Endothelial cell of umbilical vein (primary cell): ENCODE data around the gene CES4A. TPM values are rescaled to one million over a fixed set of nuclear protein-coding genes. Genes with fewer than 3 reads are reported as not detected.

ENCODE experiments used
- BruUV-seq: library from RNA; stranded (reverse); fragments of 400-500 nt; replicated peaks from 2 replicates; lab custom pipeline; 2021; lab: Mats Ljungman, UMichigan
- CTCF ChIA-PET: fragments of 300-600, 350-600 bp; sonication (Branson Sonifier 250); formaldehyde crosslinking; loops from one replicate; lab custom pipeline; 2021; ENCODE audit warnings: antibody characterized with exemption, inconsistent platforms; lab: Charles Lee
- POLR2A ChIA-PET: fragments of 300-600, 350-600 bp; sonication (Branson Sonifier 250); formaldehyde crosslinking; loops from one replicate; lab custom pipeline; 2021; ENCODE audit warnings: antibody characterized with exemption, inconsistent platforms; lab: Charles Lee
- DNase-seq: peaks from one replicate; pipeline ENCODE4 v3.0.0-alpha.2; 2011; ENCODE audit warnings: low read depth, low spot score
- FAIRE-seq: peaks from 2 replicates; lab custom pipeline; 2011; peaks lifted over from hg19 to GRCh38; lab: Jason Lieb, UNC
- H2AFZ ChIP-seq: 2 replicates; pipeline ENCODE4 v1.6.0; 2012; ENCODE audit warnings: low read depth, low read length, control low read depth, inconsistent platforms
- H3K27ac ChIP-seq: 2 replicates; pipeline ENCODE4 v1.5.1; 2011; ENCODE audit warnings: low read depth, mild to moderate bottlenecking, control low read depth, low read length, moderate library complexity; ENCODE audit not compliant: insufficient read depth
- H3K27me3 ChIP-seq, 2 experiments: 2 replicates each; pipeline versions ENCODE4 v1.6.0 to v1.6.1; 2011; ENCODE audit warnings: low read length in 2 of 2, mixed read lengths in 1 of 2; ENCODE audit not compliant: control insufficient read depth in 2 of 2, insufficient read depth in 2 of 2
- H3K36me3 ChIP-seq, 2 experiments: 2 replicates in 1 of 2; 3 replicates in 1 of 2; pipeline ENCODE4 v1.5.1; 2011; ENCODE audit warnings: low read length in 2 of 2, mild to moderate bottlenecking in 1 of 2, moderate library complexity in 1 of 2; ENCODE audit not compliant: control insufficient read depth in 2 of 2, insufficient read depth in 2 of 2; ENCODE audit errors: extremely low read depth in 1 of 2
- H3K4me1 ChIP-seq: 3 replicates; pipeline ENCODE4 v1.5.1; 2011; ENCODE audit warnings: mild to moderate bottlenecking, low read length; ENCODE audit not compliant: control insufficient read depth, insufficient read depth; ENCODE audit errors: extremely low read depth
- H3K4me2 ChIP-seq: 2 replicates; pipeline ENCODE4 v1.6.1; 2011; ENCODE audit warnings: low read length, control low read depth, mixed read lengths; ENCODE audit not compliant: insufficient read depth
- H3K4me3 ChIP-seq, 3 experiments: fragments of 200-600 bp in 1 of 3; sonication (generic), shearing (Covaris generic) in 1 of 3; replicated peaks in 1 of 3; 2 replicates each; pipeline ENCODE4 v1.5.1; 2011 to 2016; ENCODE audit warnings: control low read depth in 3 of 3, low read length in 3 of 3, mild to moderate bottlenecking in 2 of 3, inconsistent platforms in 1 of 3, low read depth in 1 of 3, moderate library complexity in 1 of 3; ENCODE audit not compliant: insufficient read depth in 1 of 3
- H3K79me2 ChIP-seq: 2 replicates; pipeline ENCODE4 v1.6.0; 2012; ENCODE audit warnings: low read length, inconsistent platforms; ENCODE audit not compliant: control insufficient read depth, insufficient read depth
- H3K9ac ChIP-seq: replicated peaks from 2 replicates; pipeline ENCODE3; 2011; ENCODE audit warnings: low read length, control low read depth; ENCODE audit not compliant: insufficient read depth; ENCODE audit errors: extremely low read depth
- H3K9me1 ChIP-seq: replicated peaks from 3 replicates; pipeline ENCODE4 v1.6.0; 2011; ENCODE audit warnings: mild to moderate bottlenecking, low read length; ENCODE audit not compliant: control insufficient read depth, insufficient read depth; ENCODE audit errors: extremely low read depth
- H3K9me3 ChIP-seq: replicated peaks from 2 replicates; pipeline ENCODE4 v1.5.1; 2012; ENCODE audit warnings: low read length, inconsistent platforms; ENCODE audit not compliant: control insufficient read depth, insufficient read depth
- H4K20me1 ChIP-seq: replicated peaks from 2 replicates; pipeline ENCODE3; 2011; ENCODE audit warnings: mild to moderate bottlenecking, low read length; ENCODE audit not compliant: control insufficient read depth, insufficient read depth; ENCODE audit errors: extremely low read depth
- dilution Hi-C: fragments of 300-500 bp; cut with MboI; formaldehyde crosslinking; loops from one replicate; pipeline ENCODE4 v1.15.0; 2019; ENCODE audit warnings: low sequenced_read_pairs; ENCODE audit not compliant: extremely low pct_ligation_motif_present
- intact Hi-C: fragments of 100-400 bp; cut with micrococcal nuclease; formaldehyde crosslinking; loops from one replicate; pipeline ENCODE4 v1.10.0; 2022
- polyA plus RNA-seq, 4 experiments: library from polyadenylated mRNA; depleted of rRNA in 3 of 4; stranded (reverse) in 3 of 4; unstranded in 1 of 4; fragments of >200 nt; gene quantifications; 2 replicates each; pipeline versions ENCODE4 v1.2.1 to v1.2.3, GENCODE V29; 2011 to 2012; ENCODE audit warnings: missing spikeins in 1 of 4
- total RNA-seq: library from RNA; stranded (reverse); gene quantifications from 2 replicates; pipeline ENCODE4 v1.2.3, GENCODE V29; 2021
- TF ChIP-seq, protein P1 (sequence below), 2 donors: IDR thresholded peaks; 1 replicate in 1 of 2; 2 replicates in 1 of 2; pipeline ENCODE4 v1.5.1; 2011; ENCODE audit warnings: low read length in 2 of 2, mild to moderate bottlenecking in 2 of 2, moderate library complexity in 2 of 2, control low read depth in 1 of 2, inconsistent platforms in 1 of 2, low read depth in 1 of 2; ENCODE audit not compliant: insufficient read depth in 1 of 2; ENCODE audit errors: extremely low read depth in 1 of 2
- TF ChIP-seq, protein P2 (sequence below): IDR thresholded peaks from 2 replicates; pipeline ENCODE4 v1.6.1; 2011; ENCODE audit not compliant: insufficient read depth, insufficient read length

Gene CES4A
- total and polyA plus RNA-seq, 2 donors (not counting 3 experiments of a cell fraction or from before 2014, with no cell fraction given): 5.4 to 13.3 TPM

DNA sequence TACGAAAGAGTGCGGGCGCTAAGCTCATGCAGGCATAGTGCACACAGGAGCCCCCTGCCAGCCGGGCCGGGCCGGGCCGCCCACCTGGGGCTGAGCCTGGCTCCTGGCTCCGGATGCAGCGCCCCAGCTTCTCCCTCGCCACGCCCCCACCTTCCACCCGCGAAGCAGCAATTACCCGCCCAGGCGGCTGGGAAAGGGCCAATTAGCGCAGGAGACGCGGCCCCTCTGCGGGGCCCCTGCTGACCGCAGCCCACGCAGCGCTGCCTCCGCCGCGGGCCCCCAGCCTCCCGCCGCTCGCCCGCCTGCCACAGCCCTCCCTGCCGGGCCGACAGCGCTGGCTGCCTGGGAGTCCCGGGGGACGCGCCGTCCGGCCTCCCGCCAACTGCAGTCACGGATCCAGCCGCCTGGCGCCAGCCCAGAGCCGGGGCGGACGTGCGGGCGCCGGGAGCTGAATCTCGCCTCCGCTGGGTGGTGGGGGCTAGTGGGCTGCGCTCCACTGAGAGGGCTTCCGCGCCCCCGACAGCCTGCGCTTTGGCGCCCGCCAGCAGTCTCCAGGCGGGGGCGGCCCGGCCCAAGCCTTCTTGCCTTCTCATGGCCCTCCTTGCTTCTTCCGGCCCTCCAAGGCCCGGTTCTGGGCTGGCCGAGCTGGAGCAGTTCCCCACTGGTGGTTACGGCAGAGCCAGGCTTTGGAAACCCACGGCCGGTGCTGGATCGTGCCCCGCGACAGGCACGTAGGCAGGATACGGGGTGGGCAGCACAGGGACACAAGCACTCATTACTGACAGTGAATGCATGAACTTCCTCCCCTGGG lies 25.6 kb downstream of the CES4A start:
- dilution Hi-C loops: no loop called here
- TF ChIP-seq, protein P1, sequence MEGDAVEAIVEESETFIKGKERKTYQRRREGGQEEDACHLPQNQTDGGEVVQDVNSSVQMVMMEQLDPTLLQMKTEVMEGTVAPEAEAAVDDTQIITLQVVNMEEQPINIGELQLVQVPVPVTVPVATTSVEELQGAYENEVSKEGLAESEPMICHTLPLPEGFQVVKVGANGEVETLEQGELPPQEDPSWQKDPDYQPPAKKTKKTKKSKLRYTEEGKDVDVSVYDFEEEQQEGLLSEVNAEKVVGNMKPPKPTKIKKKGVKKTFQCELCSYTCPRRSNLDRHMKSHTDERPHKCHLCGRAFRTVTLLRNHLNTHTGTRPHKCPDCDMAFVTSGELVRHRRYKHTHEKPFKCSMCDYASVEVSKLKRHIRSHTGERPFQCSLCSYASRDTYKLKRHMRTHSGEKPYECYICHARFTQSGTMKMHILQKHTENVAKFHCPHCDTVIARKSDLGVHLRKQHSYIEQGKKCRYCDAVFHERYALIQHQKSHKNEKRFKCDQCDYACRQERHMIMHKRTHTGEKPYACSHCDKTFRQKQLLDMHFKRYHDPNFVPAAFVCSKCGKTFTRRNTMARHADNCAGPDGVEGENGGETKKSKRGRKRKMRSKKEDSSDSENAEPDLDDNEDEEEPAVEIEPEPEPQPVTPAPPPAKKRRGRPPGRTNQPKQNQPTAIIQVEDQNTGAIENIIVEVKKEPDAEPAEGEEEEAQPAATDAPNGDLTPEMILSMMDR (IDR thresholded peaks at IDR 0.05; ENCODE audit: extremely low read depth in 1 of 2, insufficient read depth in 1 of 2, low read depth in 1 of 2, low read length in 2 of 2): peak in 1 of 2 donors; percentile 25
- TF ChIP-seq, protein P2, sequence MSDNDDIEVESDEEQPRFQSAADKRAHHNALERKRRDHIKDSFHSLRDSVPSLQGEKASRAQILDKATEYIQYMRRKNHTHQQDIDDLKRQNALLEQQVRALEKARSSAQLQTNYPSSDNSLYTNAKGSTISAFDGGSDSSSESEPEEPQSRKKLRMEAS: no peak
- Histone ChIP-seq H3K9ac (peak overlapping the region; percentile 38), H3K4me2 (peak overlapping the region; percentile 37), H3K36me3 (no peaks in the 10 kb centered on the region), H3K9me3 (no peaks in the 10 kb centered on the region), H3K4me3 (peak overlapping the region; percentile 33 to 43 (median 38)), H3K4me1 (no peaks in the 10 kb centered on the region), H3K79me2 (no peaks in the 10 kb centered on the region), H3K27ac (no peak overlapping the region), H4K20me1 (no peaks in the 10 kb centered on the region), H2AFZ (peak overlapping the region; percentile 32), H3K9me1 (no peaks in the 10 kb centered on the region), H3K27me3 (no peaks in the 10 kb centered on the region)
- POLR2A ChIA-PET: interaction anchor here (0.6 kb wide), 1 partner anchor 13 kb away, joined by 3 read pairs; no protein-coding TSS in a partner anchor
- peak; percentile 56 for DNase-seq
- BruUV-seq: no TSS peak
- intact Hi-C loops: loop anchor here (5.0 kb wide), 1 partner anchor 37 kb away; no protein-coding TSS in a partner anchor
- CTCF ChIA-PET: interaction anchor here (0.6 to 4.0 kb wide), 14 partner anchors 14 to 171 kb away, joined by 3 to 48 read pairs (median 4); partner anchors contain the start of genes B3GNT9, CES3, FBXL8 and TRADD
- FAIRE-seq: peak; percentile 64
